ENCODE measurements around the gene IL4. TPM values are rescaled to one million over a fixed set of nuclear protein-coding genes. Genes with fewer than 3 reads are reported as not detected.

The IL4 gene
- polyA plus RNA-seq, 1 experiment, result not detected

DNA sequence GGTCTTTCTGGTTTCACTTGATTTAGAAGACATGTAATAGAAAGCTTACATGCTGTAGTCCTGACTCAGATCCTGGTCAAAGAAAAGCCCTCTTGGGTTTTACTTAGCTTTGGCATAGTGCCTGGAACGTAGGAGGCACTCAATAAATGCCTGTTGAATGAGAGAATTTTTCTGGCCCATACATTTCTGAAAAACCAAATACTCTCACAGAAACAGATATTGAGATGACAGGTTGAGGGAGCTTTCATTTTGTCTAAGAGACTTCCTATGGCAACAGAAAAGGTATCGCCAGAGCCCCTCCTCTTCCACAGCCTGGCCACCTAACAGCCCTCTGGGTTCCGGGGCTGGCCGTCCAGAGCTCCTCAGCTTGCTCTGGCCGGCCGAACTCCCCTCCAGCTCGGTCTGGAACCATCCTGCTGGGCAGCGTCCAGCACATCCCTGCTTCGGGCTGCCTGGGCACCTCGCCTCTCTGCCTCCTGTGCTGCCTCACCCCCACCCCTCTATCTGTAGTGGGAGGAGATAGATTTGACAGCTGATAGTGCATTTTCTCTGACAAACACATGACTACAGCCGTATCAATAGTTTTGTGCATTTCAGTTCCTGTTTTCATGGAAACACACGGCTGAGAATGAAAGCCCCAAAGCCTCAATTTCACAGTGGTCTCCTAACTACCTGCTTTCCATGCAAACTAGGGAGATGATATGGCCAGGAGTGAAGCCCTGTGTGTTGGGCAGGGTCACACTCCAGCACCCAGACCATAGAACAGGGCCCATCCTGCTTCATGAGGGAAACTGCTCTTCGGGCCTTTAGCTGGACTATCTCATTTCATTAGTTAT, 1.1 kb downstream of the IL4 start:
- TF ChIP-seq, protein P1, sequence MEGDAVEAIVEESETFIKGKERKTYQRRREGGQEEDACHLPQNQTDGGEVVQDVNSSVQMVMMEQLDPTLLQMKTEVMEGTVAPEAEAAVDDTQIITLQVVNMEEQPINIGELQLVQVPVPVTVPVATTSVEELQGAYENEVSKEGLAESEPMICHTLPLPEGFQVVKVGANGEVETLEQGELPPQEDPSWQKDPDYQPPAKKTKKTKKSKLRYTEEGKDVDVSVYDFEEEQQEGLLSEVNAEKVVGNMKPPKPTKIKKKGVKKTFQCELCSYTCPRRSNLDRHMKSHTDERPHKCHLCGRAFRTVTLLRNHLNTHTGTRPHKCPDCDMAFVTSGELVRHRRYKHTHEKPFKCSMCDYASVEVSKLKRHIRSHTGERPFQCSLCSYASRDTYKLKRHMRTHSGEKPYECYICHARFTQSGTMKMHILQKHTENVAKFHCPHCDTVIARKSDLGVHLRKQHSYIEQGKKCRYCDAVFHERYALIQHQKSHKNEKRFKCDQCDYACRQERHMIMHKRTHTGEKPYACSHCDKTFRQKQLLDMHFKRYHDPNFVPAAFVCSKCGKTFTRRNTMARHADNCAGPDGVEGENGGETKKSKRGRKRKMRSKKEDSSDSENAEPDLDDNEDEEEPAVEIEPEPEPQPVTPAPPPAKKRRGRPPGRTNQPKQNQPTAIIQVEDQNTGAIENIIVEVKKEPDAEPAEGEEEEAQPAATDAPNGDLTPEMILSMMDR (IDR thresholded peaks at IDR 0.05; ENCODE audit: insufficient read depth, low read depth, low read length), result no peak
- POLR2A ChIA-PET, result no interaction called here

DNA sequence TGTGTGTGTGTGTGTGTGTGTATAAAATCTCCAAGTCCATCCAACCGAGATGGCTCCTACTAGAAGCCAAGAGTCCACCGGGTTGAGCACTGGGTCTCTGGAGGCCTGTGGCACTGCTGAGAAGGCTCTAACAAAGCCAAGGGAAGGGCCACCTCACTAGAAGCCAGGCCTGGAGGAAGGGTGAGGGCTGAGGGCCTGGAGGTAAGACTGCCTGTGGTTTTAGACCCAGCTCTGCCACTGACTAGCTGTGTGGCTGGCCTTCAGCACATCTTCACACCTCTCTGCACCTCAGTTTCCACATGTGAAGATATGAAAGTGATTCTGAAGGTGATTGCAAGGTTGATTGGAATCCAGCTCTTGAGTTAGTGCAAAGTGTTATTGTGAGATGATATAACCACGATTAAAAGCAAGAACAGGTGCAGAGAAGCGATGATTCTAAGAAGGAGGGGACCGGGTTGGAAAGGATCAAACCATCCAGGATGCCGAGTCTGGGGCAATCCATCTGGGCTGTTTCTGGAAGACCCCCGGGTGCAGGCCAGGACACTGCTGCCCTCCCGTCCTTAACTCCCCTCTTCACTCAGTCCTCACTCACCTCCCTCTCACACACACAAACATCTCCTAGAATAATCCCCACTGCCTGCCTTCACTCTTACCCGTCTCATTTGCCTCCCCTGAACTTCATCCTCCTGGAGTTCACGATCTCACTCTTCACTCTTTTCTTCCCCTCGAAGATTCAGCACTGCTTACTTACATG, 2.3 kb downstream of the IL4 start:
- POLR2A ChIA-PET, result no interaction called here
- TF ChIP-seq, protein P1 (IDR thresholded peaks at IDR 0.05; ENCODE audit: insufficient read depth, low read depth, low read length), result no peak
- no peak for DNase-seq (ENCODE audit: low read depth)
- Histone ChIP-seq H3K27me3 (ENCODE audit: control insufficient read depth, insufficient read depth, low read length) (no peaks in the 10 kb centered on the region), H3K36me3 (ENCODE audit: control insufficient read depth, insufficient read depth, low read length) (no peaks in the 10 kb centered on the region), H3K4me3 (ENCODE audit: low read depth, low read length) (no peak overlapping the region)
- CTCF ChIA-PET, result interaction anchor here (1.2 to 1.5 kb wide), 3 partner anchors 15 to 144 kb away, joined by 3 to 4 read pairs (median 4); no protein-coding TSS in a partner anchor

More for the DNA sequence above, 1.1 kb downstream of the IL4 start:
- Histone ChIP-seq H3K27me3 (ENCODE audit: control insufficient read depth, insufficient read depth, low read length) (no peaks in the 10 kb centered on the region), H3K36me3 (ENCODE audit: control insufficient read depth, insufficient read depth, low read length) (no peaks in the 10 kb centered on the region), H3K4me3 (ENCODE audit: low read depth, low read length) (peak overlapping the region; percentile 22)
- CTCF ChIA-PET, result interaction anchor here (0.6 to 1.5 kb wide), 3 partner anchors 45 to 1052 kb away, joined by 3 to 4 read pairs (median 3); no protein-coding TSS in a partner anchor
- DNase-seq (ENCODE audit: low read depth), result peak; percentile 91

DNA sequence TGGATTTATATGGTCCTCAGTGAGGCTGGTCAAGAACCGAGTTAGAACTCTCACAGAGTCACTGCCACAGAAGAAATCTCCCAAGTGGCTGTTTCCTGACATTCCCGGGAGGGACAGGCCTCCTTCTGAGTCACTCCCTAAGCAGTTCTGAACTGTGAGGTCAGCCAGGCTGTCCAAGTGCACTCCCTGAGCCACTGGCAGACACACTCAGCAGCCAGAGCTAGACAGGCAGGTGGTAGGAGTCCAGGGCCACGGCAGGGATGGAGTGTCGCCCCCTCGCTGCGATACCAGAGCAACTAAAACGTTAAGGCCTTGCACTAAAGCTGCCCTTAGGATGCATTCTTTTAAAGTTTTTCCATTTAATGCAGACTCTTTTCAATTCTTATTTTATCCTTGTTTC, 3.4 kb downstream of the IL4 start:
- TF ChIP-seq, protein P1 (IDR thresholded peaks at IDR 0.05; ENCODE audit: insufficient read depth, low read depth, low read length), result peak; percentile 59
- DNase-seq (ENCODE audit: low read depth), result peak; percentile 76
- ChIA-PET CTCF (interaction anchor here (0.8 to 1.8 kb wide), 4 partner anchors 16 to 171 kb away, joined by 3 to 5 read pairs (median 4); no protein-coding TSS in a partner anchor), POLR2A (no interaction called here)
- no peak overlapping the region for H3K4me3 ChIP-seq (ENCODE audit: low read depth, low read length)
- H3K36me3 ChIP-seq (ENCODE audit: control insufficient read depth, insufficient read depth, low read length), result no peaks in the 10 kb centered on the region
- H3K27me3 ChIP-seq (ENCODE audit: control insufficient read depth, insufficient read depth, low read length), result no peaks in the 10 kb centered on the region

DNA sequence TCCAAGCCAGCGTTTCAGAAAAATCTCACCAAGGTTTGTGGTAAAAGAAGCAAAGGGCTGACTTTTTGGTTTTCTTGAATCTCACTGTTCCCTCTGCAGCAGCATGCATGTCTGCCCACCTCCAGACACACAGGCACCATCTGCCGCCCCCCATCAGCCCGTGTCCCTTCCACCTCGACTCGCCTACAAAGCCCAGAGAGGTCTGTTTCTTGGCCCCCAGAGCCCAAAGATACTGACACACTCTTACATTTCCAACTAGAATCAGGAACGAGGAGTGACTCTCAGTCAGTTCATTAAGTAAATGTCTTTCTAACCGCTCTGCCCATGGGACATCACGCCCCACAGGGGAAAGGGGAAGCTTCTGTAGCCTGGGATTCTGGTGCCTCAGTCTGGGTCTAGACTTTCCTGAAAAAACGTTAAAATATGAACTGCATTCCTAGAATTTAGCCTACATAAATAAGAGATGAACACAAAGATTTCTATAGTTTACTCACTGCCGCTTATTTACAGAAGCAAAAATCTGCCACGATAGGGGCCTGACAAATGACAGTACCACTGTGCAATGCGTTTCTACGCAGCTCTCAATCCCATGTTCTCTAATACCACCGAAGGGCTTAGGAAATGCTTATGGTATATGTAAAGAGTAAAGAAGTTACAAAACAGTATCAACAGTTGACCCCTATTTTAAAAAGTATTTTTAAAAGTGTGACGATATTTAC, 4.1 kb downstream of the IL4 start:
- TF ChIP-seq, protein P1 (IDR thresholded peaks at IDR 0.05; ENCODE audit: insufficient read depth, low read depth, low read length), result no peak
- Histone ChIP-seq H3K4me3 (ENCODE audit: low read depth, low read length) (no peak overlapping the region), H3K36me3 (ENCODE audit: control insufficient read depth, insufficient read depth, low read length) (no peaks in the 10 kb centered on the region), H3K27me3 (ENCODE audit: control insufficient read depth, insufficient read depth, low read length) (no peaks in the 10 kb centered on the region)
- CTCF ChIA-PET, result interaction anchor here (0.8 to 1.8 kb wide), 3 partner anchors 18 to 177 kb away, joined by 3 to 5 read pairs (median 3); no protein-coding TSS in a partner anchor
- POLR2A ChIA-PET, result no interaction called here
- no peak for DNase-seq (ENCODE audit: low read depth)
